GM19324 (cell line): ENCODE results near the gene LIN28B.
"Not testable (repeated sequence)": the region's sequence is repeated elsewhere in the genome, so short reads cannot be mapped to it uniquely, and the experiment has no call there.

Source experiments
- ATAC-seq: cut with Tn5 transposase; IDR thresholded peaks from one replicate; pipeline ENCODE4 v1.9.1; 2021; ENCODE audit warnings: mild to moderate bottlenecking, moderate library complexity; ENCODE audit not compliant: unreplicated experiment, low FRiP score

Gene LIN28B

GRCh38 chr6:104955927-104956730 lies 778 bp upstream of the LIN28B start:
- no peak for ATAC-seq

GRCh38 chr6:104957301-104958177 lies 632 bp downstream of the LIN28B start:
- no peak for ATAC-seq

GRCh38 chr6:104958178-104959025 lies 1.5 kb downstream of the LIN28B start:
- no peak for ATAC-seq

DNA sequence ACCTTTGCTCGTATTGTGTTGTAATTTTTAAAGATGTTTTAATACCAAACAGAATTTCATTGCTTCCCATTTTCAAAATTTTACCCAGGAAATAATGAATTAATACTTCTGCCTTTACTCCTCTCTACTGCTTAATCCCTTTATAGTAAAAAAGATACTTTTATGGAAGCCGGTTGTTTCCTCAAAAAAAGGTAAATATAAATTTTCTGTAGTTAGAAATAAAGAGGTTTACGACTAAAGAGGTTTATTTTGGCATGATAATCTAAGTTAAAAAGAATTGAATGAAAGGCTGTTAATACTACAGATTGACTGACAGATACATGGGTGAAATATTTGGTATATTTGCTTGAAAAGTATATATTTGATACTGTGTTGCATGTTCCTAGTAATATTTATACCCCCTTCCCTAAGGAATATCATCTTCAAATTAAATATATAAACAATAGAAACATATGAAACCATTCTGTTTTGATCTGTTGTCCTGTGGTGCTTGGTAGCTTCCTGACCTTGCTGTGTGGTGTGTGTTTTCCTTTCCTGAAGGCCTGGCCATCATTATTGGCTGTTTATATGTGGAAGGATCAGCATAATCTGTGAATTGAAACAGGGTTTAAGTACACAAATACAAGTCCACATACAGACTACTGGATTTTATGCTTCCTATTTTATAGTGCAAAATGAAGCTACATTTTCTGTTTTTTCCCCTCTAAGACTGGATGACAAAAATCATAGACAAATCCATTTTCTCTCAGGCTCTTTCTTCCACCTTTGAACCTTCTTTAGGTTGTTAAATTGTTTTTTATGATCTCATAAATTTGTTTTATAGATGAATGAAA lies 2.3 kb downstream of the LIN28B start:
- ATAC-seq, result no peak

DNA sequence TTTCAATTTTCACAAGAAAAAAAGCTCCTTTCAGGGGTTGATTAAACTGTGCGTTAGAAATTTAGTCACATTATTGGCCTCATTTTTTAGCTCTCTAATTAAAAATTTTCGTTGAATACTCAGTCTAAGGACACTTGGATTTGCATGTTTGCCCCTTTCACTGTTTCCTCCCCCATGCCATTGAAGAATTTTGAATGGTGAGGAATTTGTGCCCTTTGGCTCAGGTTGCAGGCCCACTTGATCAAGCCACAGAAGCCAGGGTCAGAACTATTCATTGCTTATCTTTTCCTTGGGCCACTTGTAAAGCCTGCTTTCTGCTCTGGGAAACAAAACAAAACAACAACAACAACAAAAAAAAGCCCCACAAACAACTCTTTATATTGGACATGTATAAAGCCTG lies 12.2 kb downstream of the LIN28B start:
- ATAC-seq, result no peak

- no peak for ATAC-seq
Observed at GRCh38 chr6:104969785-104970581, 13.1 kb downstream of the LIN28B start.

- no peak for ATAC-seq
Observed at GRCh38 chr6:104973404-104973803, 16.5 kb downstream of the LIN28B start.

DNA sequence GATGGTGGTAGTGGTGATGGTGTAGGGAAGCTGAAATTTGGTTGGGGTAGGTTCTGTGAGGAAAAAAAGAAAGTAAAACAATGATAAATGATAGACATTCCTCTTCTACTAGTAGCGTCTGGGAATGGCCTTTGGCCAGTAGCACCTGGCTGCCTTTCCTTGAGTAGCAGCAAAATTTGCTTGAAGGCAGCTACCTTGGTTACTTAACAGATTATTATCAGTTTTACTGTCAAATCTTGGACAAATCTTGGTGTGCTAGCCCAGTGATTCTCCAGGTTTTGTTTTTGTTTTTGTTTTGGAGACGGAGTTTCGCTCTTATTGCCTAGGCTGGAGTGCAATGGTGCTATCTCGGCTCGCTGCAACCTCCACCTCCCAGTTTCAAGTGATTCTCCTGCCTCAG lies 26.4 kb downstream of the LIN28B start:
- no peak for ATAC-seq

DNA sequence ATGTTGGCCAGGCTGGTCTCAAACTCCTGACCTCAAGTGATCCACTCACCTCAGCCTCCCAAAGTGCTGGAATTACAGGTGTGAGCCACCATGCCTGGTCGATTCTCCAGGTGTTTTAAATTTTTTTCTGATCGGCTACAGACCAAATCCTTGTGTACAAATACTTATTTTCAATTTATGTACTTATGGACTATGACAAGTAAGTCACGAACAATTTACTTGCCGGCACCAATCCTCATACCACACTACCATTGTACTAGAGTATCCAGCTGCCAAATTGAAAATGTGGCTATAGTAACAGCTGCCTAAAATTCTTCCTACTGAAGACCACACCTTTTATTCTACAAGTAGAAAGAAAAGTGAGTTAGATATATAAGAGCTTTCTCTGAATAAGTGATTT lies 26.9 kb downstream of the LIN28B start:
- no peak for ATAC-seq

GRCh38 chr6:104984831-104985230 lies 27.9 kb downstream of the LIN28B start:
- ATAC-seq, result no peak

DNA sequence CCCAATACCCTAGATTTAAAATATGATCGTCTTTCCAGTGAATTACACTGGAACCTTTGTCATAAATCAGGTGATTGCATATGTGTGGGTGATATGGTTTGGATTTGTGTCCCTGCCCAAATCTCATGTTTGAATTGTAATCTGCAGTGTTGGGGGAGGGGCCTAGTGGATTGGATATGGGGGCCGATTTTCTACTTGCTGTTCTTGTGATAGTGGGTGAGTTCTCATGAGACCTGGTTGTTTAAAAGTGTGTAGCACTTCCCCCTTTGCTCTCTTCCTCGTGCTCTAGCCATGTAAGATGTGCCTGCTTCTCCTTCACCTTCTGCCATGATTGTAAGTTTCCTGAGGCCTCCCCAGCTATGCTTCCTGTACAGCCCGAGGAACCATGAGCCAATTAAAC lies 29.0 kb downstream of the LIN28B start:
- ATAC-seq, result not testable (repeated sequence)

DNA sequence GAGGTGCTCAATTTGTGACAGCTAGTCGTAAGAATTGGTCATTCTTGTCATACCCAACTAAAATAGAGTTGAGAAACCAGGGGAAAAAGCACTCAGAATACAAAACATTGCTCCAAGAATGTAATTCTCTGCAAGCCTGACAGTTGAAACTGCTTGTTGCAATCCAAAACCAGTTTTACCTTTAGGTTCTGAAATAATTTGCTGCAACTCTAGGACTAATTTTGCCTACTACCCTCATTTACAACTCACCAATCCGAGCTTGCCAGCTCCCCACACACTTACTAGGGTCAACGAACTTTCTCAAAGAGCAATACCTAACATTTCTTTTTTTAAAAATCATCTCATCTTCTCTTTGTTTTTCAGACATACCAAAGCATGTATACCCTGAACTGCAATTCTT lies 29.7 kb downstream of the LIN28B start:
- ATAC-seq, result no peak

DNA sequence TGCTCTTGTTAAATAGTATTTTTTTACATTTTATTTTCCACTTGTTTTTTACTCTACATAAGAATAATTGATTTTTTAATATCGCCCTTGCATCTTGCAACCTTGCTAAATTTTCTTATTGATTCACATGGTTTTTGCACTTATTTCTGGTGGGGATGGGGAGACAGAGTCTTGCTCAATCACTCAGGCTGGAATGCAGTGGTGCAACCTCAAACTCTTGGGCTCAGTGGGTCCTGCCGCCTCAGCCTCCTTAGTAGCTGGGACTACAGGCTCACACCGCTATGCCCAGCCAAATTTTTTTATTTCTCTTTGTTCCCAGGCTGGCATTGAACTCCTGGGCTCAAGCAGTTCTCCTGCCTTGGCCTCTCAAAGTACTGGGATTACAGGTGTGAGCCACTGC lies 30.3 kb downstream of the LIN28B start:
- no peak for ATAC-seq

GRCh38 chr6:104990085-104990484 lies 33.2 kb downstream of the LIN28B start:
- ATAC-seq, result no peak

GRCh38 chr6:104991062-104991461 lies 34.2 kb downstream of the LIN28B start:
- ATAC-seq, result not testable (repeated sequence)

DNA sequence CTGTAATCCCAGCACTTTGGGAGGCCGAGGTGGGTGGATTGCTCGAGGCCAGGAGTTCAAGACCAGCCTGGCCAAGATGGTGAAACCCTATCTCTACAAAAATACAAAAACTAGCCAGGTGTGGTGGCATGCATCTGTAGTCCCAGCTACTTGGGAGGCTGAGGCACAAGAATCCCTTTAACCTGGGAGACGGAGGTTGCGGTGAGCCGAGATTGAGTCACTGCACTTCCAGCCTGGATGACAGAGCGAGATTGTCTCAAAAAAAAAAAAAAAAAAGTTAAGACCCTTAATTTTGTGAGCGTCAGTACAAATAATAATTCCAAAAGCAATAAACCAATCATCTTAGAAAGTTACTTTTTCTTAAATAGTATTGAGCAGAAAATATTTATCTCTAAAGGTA lies 36.7 kb downstream of the LIN28B start:
- not testable (repeated sequence) for ATAC-seq

DNA sequence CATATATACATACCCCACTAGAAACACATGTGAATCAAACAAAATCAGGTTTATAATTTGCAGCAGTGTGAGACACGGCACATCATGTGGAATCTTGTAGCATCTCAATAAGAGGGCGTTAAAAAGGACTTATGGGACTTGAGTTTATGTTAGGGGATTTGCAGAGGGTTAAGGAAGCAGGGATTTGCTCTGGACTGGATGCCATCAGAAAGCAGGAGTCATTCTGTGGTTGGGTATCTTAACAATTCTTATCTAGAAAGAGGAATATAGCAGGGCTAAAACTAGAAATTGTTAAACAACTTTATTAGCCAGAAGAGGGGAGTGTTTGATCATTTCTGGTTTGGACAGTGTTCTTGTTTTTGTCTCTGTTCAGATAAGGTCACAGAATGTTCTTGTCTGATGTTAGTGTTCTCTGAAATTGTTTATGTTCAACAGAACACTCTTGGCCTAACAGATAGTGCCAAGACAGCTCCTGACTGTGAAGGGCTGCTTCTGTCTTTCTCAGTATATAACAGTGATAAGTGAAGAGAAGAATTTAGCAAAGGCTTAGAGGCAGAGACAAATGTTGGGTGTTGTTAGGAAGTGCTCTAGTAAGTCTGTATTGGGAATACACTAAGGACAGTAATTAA lies 39.2 kb downstream of the LIN28B start:
- no peak for ATAC-seq

DNA sequence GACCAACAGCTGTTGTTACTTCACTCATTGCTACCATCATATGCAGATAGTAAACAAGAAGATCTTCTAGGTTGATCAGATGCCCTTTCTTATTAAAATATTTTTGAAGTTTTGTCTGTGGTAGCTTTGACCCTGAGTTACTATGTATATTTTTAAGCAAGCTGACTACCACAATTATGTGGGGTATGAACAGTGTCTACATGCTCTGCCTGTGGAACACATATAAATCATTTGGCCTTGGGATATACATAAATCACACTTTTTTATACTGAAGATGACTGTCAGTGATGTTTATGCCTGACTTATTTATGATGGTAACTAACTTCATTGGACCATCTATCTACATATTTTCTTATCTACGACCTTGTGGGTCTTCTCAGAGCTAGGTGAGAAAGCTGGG lies 44.2 kb downstream of the LIN28B start:
- no peak for ATAC-seq

- ATAC-seq, result no peak
Observed at GRCh38 chr6:105001906-105002305, 45.0 kb downstream of the LIN28B start.
